Activated T-helper 9 cell treated with anti-CD3 and anti-CD28 coated beads, Interleukin-2, amount 50 U/mL, for 16 hours (primary cell): ENCODE measurements around the gene STIM1.
"Not testable (repeated sequence)": the region's sequence is repeated elsewhere in the genome, so short reads cannot be mapped to it uniquely, and the experiment has no call there.

Experiments used
- DNase-seq: peaks from one replicate; pipeline ENCODE4 v3.0.0-alpha.2; 2020; ENCODE audit warnings: low read depth

Gene STIM1

DNA sequence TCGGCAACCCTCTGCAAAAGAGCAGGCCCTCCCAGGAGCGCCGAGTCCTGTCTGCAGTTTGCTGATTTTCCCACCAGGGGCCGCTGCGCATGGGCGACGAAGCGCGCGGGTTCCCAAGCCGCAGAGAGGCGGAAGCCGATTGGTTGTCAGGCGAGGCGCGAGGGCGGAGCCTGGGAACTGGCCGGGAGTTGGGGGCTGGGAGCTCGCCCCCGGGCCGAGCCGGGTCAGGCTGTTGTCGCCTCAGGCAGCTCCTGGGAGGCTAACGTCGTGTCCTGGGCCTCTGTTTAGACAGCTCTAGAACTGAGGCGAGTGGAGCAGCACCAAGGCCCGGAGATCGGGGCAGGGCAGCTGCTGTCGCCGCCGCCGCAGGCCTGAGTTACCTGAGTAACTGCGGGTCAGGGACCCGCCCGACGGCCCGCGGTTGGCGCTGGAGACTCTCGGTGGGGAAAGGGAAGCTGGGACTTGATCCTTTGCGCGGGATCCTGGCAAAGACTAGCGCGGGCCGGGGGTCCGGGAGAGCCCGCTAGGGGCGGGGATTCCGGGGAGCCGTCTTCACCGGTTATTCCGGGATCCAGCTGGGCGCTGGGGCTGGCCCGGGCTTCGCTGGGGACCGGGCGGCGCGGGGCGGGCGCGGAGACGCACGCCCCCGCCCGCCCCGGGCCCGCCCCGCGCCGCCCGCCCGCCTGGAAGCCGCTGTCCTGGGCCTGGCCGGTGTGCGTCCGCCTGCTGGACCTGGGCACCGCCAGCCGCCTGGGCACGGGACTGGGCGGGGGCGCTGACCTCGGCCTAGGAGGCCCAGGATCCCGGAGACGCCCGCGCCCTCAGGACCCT lies at the start of gene STIM1:
TSS of gene STIM1 (plus strand) at position 688 of the 831 bp plus-strand sequence. CDS start 607 bp downstream, outside the sequence.
- peak; percentile 97 for DNase-seq

- peak; percentile 48 for DNase-seq
Measured at GRCh38 chr11:3807909-3808860, 47.3 kb upstream of the STIM1 start, which contains the start of gene PGAP2. Gene PGAP2, plus strand, starts transcription at chr11:3808560. Its CDS starts 2,700 bp downstream, at chr11:3811260.

- DNase-seq, result no peak
Measured at GRCh38 chr11:3808861-3809623, 46.4 kb upstream of the STIM1 start.

GRCh38 chr11:3809624-3809928 lies 45.9 kb upstream of the STIM1 start:
- DNase-seq, result no peak

GRCh38 chr11:3810446-3810845 lies 45.0 kb upstream of the STIM1 start:
- no peak for DNase-seq

DNA sequence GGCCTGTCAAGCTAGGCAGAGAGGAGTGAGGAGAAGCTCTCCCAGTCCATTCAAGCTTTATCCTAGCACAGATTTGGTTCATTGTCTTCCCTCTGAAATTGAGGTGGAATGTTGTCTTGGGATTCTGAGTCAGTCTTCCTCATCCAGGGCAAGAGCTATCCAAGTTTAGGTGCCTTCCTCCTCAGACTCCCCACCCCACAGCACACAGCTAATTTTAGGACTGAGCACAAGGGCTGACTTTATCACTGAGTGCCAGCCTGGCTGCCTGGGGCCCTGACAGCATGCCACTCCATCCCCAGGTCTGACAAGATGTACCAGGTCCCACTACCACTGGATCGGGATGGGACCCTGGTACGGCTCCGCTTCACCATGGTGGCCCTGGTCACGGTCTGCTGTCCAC lies 44.5 kb upstream of the STIM1 start:
- DNase-seq, result no peak

GRCh38 chr11:3814832-3815231 lies 40.6 kb upstream of the STIM1 start:
- not testable (repeated sequence) for DNase-seq

DNA sequence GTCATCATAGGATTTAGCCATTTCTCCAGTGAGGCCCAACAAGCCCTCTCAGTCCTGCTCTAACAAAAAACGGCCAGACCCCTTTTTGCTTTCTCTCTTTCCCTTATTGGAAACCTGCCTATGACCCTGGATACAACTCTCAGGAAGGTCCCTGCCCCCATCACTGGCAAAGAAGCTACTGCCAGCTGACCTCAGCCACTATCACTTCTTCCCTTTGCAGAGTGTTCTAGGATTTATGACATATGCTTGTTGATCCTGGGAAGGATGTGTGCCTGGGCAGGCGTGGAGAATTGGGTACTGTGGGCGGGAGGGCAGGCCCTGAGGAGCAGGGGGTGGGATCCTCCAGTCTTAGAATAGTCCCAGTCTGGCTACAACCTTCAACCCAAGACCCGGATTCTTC lies 39.6 kb upstream of the STIM1 start:
- DNase-seq, result no peak

DNA sequence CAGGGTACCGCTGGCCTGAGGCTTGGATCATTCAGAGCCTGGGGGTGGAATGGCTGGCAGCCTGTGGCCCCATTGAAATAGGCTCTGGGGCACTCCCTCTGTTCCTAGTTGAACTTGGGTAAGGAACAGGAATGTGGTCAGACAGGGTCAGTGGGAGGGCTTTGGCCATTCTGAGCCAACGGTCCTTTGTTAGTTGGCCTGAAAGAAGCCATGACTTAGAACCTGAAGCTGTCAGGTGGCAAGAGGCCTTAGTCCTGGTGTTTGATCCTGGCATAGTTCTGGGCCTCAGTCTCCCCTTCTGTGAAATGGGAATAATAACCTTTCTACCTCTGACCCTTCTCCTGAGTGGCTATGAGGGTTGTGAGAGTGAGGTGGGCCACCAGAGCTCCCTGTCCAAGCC lies 38.8 kb upstream of the STIM1 start:
- DNase-seq, result no peak

DNA sequence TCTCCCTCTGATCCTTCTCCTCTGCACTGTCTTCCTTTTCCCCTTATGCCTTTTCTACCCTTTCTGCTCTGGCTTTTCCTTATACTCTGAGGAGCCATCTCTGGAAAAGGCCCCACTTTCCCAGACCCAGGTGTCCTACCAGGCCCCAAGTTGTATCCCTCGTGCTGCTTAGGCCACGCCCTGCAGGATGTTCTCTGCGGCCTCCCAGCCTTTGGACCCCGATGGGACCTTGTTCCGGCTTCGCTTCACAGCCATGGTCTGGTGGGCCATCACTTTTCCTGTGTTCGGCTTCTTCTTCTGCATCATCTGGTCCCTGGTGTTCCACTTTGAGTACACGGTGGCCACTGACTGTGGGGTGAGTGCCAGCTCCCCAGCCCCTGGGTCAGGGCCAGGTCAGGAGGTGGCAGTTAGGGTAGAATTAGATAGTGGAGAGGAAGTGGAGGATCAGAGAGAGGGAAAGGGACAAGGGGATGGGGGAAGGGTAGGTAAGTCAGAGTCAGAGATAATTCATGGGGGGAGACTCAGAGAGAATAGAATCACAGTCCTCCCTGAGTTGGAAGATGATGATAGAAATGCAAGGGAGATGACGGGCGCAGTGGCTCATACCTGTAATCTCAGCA lies 38.2 kb upstream of the STIM1 start:
- no peak for DNase-seq

DNA sequence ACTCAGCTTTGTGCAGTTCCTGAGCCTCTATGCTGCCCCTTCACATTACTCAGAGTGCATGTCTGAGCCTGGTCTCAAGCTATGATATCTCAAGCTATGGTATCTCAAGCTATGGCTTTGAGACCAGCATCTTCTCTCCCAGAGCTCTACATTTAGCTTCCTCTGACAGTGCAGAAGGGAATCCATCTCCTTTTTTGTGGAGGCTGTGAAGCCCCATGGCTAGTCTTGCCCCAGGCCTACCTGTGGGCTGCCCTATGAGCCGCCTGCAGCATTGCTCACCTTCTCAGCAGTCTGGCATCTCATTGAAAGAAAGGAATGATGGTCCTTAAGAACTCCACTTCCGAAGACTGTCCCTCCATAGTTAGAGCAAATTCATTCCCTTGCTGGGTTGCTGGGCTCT lies 34.5 kb upstream of the STIM1 start:
- DNase-seq, result no peak

DNA sequence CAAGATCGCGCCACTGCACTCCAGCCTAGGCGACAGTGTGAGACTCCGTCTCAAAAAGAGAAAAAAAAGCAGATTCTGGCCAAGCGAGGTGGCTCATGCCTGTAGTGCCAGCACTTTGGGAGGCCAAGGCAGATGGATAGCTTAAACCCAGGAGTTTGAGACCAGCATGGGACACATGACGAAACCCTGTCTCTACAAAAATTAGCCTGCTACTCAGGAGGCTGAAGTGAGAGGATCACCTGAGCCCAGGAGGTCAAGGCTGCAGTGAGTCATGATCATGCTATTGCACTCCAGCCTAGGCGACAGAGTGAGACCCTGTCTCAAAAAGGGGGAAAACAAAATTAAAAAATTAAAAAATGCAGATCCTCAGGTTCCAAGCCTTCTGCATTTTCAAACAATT lies 33.2 kb upstream of the STIM1 start:
- no peak for DNase-seq

DNA sequence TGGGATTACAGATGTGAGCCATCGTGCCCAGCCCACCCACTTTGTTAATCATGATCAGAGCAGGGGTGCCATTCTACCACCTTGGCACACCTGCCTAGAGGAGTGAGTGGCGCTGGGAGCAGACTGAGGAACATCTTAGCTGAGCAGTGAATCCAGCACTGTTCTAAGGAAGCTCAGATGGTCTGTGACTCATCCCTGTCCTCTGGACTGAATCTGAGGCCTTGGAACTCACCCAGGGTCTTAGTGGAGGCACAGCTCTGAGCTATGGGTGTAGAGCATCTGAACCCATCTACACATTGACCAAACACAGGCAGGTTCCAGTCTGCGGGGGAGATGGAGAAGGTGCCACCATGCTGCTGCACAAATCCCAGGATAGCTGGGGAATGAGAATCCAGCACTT lies 32.2 kb upstream of the STIM1 start:
- no peak for DNase-seq

DNA sequence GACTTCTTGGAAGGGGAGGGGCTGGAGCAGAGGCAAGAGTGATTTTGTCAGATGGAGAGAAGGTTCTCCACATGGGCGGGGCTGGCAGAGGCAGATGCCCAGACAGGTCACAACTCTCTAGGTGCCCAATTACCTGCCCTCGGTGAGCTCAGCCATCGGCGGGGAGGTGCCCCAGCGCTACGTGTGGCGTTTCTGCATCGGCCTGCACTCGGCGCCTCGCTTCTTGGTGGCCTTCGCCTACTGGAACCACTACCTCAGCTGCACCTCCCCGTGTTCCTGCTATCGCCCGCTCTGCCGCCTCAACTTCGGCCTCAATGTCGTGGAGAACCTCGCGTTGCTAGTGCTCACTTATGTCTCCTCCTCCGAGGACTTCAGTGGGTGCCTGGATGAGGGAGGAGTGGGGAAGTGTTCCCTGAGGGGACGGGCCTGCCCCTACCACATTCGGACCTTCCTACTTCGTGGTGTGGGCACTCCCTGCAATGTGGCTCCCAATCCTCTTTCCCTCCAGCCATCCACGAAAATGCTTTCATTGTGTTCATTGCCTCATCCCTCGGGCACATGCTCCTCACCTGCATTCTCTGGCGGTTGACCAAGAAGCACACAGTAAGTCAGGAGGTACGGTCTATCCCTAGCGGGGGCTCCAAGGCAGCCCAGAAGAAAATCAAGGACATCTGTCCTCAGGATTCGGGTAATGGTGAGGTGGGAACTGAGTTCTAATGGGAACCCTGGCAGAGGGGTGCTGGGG lies 31.5 kb upstream of the STIM1 start:
- no peak for DNase-seq

DNA sequence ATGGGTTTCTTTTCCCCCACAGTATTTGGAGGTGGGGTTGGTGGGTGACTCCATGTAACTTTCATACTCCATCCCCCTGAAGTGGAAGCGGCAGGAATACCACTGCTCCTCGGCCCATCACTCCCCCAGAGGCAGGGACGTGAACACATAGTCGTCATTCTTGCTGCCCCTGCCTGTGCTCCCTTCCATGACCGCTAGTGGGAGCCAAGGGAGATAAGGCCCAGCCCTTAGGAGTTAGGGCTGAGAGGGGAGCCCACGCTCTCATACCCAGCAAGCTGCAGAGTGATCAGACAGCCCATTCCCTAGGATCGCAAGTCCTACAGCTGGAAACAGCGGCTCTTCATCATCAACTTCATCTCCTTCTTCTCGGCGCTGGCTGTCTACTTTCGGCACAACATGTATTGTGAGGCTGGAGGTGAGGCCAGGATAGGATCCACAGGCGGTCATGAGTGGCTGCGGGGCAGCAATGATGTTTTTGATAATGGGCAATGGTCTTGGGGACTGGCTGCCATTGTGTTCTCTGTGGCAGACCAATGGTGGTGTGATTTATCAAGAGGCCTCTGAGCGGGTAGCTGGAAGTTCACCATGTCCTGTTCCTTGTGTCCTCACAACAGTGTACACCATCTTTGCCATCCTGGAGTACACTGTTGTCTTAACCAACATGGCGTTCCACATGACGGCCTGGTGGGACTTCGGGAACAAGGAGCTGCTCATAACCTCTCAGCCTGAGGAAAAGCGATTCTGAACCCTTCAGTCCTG lies 30.6 kb upstream of the STIM1 start:
- peak; percentile 66 for DNase-seq

DNA sequence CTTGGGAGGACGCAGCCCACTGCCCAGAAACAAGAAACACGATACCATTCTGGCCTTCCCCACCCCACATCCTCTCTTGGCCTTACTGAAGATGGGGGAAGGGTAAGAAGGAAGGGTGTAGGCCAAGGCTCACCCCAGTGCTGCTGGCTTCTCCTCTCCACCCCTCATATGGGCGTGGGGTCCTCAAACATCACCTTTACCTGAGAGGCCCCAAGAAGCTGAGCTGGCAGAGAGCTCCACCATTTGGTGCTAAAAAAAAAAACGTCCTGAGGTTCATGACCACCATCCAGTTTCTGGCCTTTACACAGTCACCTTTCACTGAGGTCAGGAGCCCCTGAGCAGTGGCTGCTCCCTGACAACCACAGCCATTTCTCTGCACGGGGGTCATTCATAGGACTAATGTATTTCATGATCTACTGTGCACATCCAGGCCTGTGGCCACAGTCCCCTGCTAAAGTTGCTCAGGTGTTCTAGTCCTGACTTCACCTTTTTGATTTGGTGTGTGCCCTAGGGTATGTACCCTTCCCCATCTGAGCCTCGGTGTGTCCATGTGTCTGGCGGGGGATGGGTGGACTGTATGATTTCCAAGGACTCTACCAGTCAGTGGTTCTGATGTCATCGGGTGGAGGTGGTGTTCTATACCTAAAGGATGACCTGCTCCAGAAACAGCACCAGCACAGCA lies 29.9 kb upstream of the STIM1 start:
- no peak for DNase-seq

DNA sequence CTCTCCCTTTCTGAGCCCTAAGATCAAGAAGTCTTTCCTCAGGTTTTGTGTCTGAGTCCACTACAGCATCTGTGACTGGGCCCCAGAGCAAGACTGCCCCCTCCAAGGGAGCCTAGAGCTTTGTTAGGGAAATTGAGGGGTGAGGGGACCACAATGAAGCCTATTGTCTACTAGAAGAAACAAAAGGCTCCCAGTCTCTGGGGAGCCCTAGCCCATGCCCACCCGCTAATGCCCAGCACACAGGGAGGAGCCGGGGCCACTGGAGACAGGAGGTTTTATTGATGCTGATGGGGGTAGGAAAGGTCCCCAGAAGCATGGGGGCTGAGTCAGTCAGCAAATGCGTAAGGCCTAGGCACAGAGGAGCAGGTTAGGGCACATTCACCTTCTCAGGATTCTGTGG lies 28.7 kb upstream of the STIM1 start:
- no peak for DNase-seq

DNA sequence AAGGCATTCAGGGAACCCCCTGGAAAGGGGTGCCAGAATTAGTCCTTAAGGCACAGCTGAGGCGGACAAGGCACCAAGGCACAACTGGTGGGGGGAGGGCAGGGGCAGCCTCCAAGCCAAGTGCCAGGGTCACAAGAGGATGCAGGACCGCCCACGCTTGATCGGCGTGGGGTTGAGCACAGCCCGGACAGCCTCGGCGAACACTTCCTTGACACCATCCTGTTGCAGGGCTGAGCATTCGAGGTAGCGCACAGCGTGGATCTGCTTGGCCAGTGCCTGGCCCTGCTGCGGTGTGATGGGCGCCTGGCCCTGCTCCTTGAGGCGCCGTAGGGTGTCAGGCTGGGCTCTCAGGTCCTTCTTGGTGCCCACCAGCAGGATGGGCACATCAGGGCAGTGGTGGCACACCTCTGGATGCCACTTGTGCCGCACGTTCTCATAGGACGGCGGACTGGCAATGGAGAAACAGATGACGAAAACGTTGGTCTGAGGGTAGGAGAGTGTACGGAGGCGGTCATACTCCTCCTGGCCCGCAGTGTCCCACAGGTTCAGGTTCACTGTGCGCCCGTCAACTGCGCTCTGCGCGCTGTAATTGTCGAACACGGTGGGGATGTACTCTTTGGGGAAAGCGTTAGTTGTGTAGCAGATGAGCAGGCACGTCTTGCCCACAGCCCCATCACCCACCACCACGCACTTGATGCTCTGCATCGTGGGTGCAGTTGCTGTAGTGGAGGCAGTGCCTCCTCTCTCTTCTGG lies 27.9 kb upstream of the STIM1 start:
- DNase-seq, result no peak

- DNase-seq, result no peak
Measured at GRCh38 chr11:3830088-3830487, 25.4 kb upstream of the STIM1 start.
